HepG2 (cell line): ENCODE measurements around the gene NME1. TPM values are rescaled to one million over a fixed set of nuclear protein-coding genes. Genes with fewer than 3 reads are reported as not detected.

Experiments used
- MEIS1 ChIP-seq: sonication (generic); formaldehyde crosslinking; IDR thresholded peaks from 2 replicates; pipeline ENCODE4 v1.9.0; 2021; ENCODE audit warnings: mild to moderate bottlenecking, missing genetic modification reagents, moderate library complexity, borderline replicate concordance
- POLR2A ChIP-seq, 2 experiments: IDR thresholded peaks; 2 replicates each; pipeline ENCODE4 v1.6.1; 2011; ENCODE audit warnings: low read depth in 2 of 2, low read length in 2 of 2, mild to moderate bottlenecking in 1 of 2, moderate library complexity in 1 of 2; ENCODE audit not compliant: insufficient read depth in 1 of 2
- RAD21 ChIP-seq: fragments of 450-650 bp; formaldehyde crosslinking; IDR thresholded peaks from 2 replicates; pipeline ENCODE4 v1.5.0; 2020; ENCODE audit warnings: mild to moderate bottlenecking
- RBAK ChIP-seq: sonication (generic); formaldehyde crosslinking; IDR thresholded peaks from 2 replicates; pipeline ENCODE4 v1.5.1; 2020; ENCODE audit warnings: mild to moderate bottlenecking, missing genetic modification reagents
- SMAD1 ChIP-seq: sonication (generic); formaldehyde crosslinking; IDR thresholded peaks from 2 replicates; pipeline ENCODE4 v1.4.0; 2020; ENCODE audit warnings: missing genetic modification reagents, low read depth, mild to moderate bottlenecking, borderline replicate concordance
- ZNF496 ChIP-seq: sonication (generic); formaldehyde crosslinking; IDR thresholded peaks from 2 replicates; pipeline ENCODE4 v1.8.1; 2023; ENCODE audit warnings: mild to moderate bottlenecking, moderate library complexity, missing genetic modification reagents; ENCODE audit not compliant: insufficient replicate concordance
- ZNF546 ChIP-seq: sonication (generic); formaldehyde crosslinking; conservative IDR thresholded peaks from 2 replicates; pipeline ENCODE4 v1.8.1; 2023; ENCODE audit warnings: mild to moderate bottlenecking, missing genetic modification reagents
- ZSCAN25 ChIP-seq: sonication (generic); formaldehyde crosslinking; IDR thresholded peaks from 2 replicates; pipeline ENCODE4 v1.8.0; 2022; ENCODE audit warnings: mild to moderate bottlenecking, missing genetic modification reagents
- polyA plus RNA-seq, 8 experiments: library from polyadenylated mRNA; depleted of rRNA in 3 of 8; stranded (reverse) in 7 of 8; unstranded in 1 of 8; fragments of >200 nt; fragmentation: Illumina TruSeq in 4 of 8; extraction: Trizol in 4 of 8; gene quantifications; 2 replicates each; pipeline versions ENCODE4 v1.2.1 to v1.2.3, GENCODE V29; 2011 to 2016; ENCODE audit warnings: low read depth in 4 of 8, missing spikeins in 1 of 8, mixed read lengths in 1 of 8; ENCODE audit not compliant: insufficient read depth in 1 of 8
- total RNA-seq, 5 experiments: library from RNA; depleted of rRNA; stranded (reverse); fragments of >200 nt; fragmentation: Illumina TruSeq; extraction: Trizol; gene quantifications; 2 replicates each; pipeline ENCODE4 v1.2.3, GENCODE V29; 2016; ENCODE audit warnings: low read depth in 1 of 5
- TF ChIP-seq, protein P1 (sequence below): sonication (generic); formaldehyde crosslinking; IDR thresholded peaks from 2 replicates; pipeline ENCODE4 v1.4.0; 2020; ENCODE audit warnings: missing genetic modification reagents
- TF ChIP-seq, protein P2 (sequence below): sonication (generic); formaldehyde crosslinking; IDR thresholded peaks from 2 replicates; pipeline ENCODE4 v1.4.0; 2020; ENCODE audit warnings: missing genetic modification reagents
- TF ChIP-seq, protein P3 (sequence below): sonication (generic); formaldehyde crosslinking; IDR thresholded peaks from 2 replicates; pipeline ENCODE4 v1.4.0; 2020; ENCODE audit warnings: missing genetic modification reagents
- TF ChIP-seq, protein P4 (sequence below): sonication (generic); formaldehyde crosslinking; IDR thresholded peaks from 2 replicates; pipeline ENCODE4 v1.4.0; 2020; ENCODE audit warnings: mild to moderate bottlenecking, missing genetic modification reagents
- TF ChIP-seq, protein P5 (sequence below): sonication (generic); formaldehyde crosslinking; IDR thresholded peaks from 2 replicates; pipeline ENCODE4 v1.4.0; 2020; ENCODE audit warnings: mild to moderate bottlenecking, missing genetic modification reagents

NME1 gene
- total and polyA plus RNA-seq, 2 of the 13 experiments (the other 11 are each of a cell fraction or from before 2014, with no cell fraction given): 295 to 516 TPM

DNA sequence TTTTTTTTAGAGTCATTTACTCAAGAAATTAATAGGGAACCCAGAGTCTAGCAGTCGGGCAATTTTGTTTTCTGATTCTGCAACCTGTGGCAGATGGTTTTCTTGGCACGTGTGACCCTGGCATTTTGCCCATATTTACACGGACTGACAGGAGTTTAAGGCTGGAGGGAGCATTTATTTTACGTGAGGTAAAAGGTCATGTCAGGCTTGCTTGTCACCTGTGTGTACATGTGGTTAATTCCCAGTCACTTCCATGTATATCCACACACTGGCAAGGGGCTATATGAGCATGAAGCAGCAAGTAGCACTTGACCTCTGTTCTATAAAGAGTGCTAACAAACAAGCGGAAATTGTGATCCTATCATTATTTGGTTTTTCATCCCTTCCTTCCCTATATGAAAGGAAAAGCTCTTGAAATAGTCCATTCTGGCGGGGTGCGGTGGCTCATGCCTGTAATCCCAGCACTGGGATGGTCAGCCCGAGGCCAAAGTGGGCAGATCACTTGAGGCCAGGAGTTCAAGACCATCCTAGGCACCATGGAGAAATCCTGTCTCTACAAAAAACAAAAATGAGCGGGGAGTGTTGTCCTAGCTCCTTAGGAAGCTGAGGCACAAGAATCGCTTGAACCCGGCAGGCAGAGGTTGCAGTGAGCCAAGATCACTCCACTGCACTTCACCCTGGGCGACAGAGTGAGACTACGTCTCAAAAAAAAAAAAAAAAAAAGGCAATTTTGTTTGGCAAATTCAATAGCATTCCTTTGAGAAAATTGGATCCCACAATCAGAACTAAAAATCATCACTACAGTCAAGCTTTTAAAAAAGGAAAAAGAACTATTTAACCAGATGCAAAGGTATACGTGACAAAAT lies 34.8 kb upstream of the NME1 start (continued):
- TF ChIP-seq, protein P1, sequence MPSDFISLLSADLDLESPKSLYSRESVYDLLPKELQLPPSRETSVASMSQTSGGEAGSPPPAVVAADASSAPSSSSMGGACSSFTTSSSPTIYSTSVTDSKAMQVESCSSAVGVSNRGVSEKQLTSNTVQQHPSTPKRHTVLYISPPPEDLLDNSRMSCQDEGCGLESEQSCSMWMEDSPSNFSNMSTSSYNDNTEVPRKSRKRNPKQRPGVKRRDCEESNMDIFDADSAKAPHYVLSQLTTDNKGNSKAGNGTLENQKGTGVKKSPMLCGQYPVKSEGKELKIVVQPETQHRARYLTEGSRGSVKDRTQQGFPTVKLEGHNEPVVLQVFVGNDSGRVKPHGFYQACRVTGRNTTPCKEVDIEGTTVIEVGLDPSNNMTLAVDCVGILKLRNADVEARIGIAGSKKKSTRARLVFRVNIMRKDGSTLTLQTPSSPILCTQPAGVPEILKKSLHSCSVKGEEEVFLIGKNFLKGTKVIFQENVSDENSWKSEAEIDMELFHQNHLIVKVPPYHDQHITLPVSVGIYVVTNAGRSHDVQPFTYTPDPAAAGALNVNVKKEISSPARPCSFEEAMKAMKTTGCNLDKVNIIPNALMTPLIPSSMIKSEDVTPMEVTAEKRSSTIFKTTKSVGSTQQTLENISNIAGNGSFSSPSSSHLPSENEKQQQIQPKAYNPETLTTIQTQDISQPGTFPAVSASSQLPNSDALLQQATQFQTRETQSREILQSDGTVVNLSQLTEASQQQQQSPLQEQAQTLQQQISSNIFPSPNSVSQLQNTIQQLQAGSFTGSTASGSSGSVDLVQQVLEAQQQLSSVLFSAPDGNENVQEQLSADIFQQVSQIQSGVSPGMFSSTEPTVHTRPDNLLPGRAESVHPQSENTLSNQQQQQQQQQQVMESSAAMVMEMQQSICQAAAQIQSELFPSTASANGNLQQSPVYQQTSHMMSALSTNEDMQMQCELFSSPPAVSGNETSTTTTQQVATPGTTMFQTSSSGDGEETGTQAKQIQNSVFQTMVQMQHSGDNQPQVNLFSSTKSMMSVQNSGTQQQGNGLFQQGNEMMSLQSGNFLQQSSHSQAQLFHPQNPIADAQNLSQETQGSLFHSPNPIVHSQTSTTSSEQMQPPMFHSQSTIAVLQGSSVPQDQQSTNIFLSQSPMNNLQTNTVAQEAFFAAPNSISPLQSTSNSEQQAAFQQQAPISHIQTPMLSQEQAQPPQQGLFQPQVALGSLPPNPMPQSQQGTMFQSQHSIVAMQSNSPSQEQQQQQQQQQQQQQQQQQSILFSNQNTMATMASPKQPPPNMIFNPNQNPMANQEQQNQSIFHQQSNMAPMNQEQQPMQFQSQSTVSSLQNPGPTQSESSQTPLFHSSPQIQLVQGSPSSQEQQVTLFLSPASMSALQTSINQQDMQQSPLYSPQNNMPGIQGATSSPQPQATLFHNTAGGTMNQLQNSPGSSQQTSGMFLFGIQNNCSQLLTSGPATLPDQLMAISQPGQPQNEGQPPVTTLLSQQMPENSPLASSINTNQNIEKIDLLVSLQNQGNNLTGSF (CRISPR knock-in tag): no peak
- TF ChIP-seq RBAK (CRISPR knock-in tag): no peak
- no peak for TF ChIP-seq ZNF546 (CRISPR knock-in tag)
- TF ChIP-seq RAD21: no peak
- TF ChIP-seq, protein P2, sequence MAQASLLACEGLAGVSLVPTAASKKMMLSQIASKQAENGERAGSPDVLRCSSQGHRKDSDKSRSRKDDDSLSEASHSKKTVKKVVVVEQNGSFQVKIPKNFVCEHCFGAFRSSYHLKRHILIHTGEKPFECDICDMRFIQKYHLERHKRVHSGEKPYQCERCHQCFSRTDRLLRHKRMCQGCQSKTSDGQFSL (CRISPR knock-in tag): no peak
- TF ChIP-seq MEIS1 (CRISPR knock-in tag): 0 out of 2 replicates have a peak, but pooled peaks have one; percentile 27
- TF ChIP-seq SMAD1 (CRISPR knock-in tag): no peak
- TF ChIP-seq POLR2A (IDR thresholded peaks at IDR 0.05; ENCODE audit: insufficient read depth in 1 of 2, low read depth in 2 of 2, low read length in 2 of 2): no peak
- TF ChIP-seq ZNF496: no peak
- TF ChIP-seq, protein P3, sequence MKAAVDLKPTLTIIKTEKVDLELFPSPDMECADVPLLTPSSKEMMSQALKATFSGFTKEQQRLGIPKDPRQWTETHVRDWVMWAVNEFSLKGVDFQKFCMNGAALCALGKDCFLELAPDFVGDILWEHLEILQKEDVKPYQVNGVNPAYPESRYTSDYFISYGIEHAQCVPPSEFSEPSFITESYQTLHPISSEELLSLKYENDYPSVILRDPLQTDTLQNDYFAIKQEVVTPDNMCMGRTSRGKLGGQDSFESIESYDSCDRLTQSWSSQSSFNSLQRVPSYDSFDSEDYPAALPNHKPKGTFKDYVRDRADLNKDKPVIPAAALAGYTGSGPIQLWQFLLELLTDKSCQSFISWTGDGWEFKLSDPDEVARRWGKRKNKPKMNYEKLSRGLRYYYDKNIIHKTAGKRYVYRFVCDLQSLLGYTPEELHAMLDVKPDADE (CRISPR knock-in tag): no peak
- TF ChIP-seq, protein P4, sequence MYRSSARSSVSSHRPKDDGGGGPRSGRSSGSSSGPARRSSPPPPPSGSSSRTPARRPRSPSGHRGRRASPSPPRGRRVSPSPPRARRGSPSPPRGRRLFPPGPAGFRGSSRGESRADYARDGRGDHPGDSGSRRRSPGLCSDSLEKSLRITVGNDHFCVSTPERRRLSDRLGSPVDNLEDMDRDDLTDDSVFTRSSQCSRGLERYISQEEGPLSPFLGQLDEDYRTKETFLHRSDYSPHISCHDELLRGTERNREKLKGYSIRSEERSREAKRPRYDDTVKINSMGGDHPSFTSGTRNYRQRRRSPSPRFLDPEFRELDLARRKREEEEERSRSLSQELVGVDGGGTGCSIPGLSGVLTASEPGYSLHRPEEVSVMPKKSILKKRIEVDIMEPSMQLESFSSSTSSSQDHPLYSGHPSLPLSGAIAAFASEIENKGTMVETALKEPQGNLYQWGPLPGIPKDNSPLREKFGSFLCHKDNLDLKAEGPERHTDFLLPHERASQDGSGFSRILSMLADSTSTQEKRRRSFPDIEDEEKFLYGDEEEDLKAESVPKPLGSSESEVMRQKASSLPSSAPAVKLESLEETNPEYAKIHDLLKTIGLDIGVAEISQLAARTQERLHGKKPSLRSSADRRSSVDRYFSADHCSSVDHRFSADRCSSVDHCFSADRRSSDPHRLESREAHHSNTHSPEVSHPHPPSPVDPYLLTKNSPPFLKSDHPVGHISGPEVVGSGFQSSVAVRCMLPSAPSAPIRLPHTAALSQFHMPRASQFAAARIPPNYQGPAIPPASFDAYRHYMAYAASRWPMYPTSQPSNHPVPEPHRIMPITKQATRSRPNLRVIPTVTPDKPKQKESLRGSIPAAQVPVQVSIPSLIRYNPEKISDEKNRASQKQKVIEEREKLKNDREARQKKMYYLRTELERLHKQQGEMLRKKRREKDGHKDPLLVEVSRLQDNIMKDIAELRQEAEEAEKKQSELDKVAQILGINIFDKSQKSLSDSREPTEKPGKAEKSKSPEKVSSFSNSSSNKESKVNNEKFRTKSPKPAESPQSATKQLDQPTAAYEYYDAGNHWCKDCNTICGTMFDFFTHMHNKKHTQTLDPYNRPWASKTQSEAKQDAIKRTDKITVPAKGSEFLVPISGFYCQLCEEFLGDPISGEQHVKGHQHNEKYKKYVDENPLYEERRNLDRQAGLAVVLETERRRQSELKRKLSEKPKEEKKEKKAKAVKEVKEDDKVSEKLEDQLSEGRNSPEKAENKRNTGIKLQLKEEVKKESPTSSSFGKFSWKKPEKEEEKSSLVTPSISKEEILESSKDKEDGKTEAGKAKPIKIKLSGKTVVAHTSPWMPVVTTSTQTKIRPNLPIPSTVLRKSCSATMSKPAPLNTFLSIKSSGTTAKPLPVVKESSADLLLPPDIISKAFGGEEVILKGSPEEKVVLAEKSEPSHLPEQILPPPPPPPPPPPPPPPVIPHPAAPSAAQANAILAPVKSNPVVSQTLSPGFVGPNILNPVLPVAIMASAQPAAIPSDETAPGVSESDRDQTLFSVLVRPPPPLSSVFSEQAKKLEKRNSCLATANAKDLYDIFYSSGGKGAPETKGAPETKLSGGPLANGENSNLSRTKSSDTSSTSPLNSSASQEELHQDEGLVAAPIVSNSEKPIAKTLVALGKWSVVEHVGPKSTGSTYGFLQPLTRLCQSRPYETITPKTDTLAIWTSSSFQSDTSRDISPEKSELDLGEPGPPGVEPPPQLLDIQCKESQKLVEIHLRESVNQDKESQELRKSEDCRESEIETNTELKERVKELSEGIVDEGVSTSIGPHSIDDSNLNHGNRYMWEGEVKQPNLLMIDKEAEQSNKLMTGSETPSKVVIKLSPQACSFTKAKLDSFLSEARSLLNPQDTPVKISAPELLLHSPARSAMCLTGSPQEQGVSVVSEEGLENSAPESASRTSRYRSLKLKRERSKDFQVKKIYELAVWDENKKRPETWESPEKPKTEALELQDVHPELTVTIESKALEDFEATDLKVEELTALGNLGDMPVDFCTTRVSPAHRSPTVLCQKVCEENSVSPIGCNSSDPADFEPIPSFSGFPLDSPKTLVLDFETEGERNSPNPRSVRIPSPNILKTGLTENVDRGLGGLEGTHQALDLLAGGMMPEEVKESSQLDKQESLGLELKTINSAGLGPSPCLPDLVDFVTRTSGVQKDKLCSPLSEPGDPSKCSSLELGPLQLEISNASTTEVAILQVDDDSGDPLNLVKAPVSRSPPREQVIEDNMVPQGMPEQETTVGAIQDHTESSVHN (CRISPR knock-in tag): no peak
- TF ChIP-seq ZSCAN25 (CRISPR knock-in tag): no peak
- TF ChIP-seq, protein P5, sequence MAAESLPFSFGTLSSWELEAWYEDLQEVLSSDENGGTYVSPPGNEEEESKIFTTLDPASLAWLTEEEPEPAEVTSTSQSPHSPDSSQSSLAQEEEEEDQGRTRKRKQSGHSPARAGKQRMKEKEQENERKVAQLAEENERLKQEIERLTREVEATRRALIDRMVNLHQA (CRISPR knock-in tag): no peak
